GDM1 (cell line): ENCODE measurements around the gene NFIB.

Experiments
- DNase-seq: peaks from one replicate; lab custom pipeline; 2025; lab: John Stamatoyannopoulos, UW

The NFIB gene

GRCh38 chr9:14151451-14151850 is 162.5 kb downstream of the NFIB start:
- no peak for DNase-seq

DNA sequence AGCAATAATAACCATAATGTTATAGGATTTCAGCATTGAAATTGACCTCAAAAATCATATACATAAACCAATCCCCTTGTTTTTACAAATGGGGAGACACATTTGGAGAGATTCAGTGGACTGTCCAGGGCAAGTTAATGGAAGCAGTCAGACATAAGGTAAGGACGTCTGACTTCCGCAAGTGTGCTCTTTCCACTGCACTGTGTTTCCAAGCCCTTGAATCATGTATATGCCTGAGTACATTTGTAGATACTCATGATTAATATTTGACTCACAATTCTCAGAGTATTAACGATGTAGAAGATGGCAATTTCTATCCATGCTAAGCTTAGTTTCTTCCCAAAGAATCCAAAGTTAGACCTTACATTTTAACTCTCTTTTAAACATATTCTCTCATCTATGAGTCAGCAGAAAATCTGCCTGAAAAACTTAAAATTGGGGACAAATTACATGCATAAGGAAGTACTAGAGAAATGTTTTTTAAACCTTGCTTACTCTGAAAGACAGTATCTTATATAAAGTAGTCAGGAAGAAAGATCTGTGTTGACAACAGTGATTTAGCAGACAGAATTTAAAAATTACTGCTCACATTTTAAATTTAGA is 165.3 kb downstream of the NFIB start:
- DNase-seq, result no peak

DNA sequence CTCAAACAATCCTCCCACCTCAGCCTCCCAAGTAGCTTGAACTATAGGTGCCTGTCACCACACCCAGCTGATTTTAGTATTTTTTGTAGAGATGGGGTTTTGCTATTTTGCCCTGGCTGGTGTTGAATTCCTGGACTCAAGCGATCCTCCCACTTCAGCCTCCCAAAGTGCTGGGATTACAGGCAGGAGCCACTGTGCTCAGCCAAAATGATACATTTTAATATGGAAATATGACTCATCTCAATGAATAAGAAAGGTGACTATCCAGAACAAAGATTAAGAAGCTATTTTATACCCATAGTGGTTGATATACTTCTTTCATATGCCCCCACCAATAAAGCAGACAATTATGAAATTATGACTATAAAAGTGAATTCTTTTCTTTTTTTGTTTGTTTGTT is 166.2 kb downstream of the NFIB start:
- no peak for DNase-seq

- DNase-seq, result no peak
These were observed 167.6 kb downstream of the NFIB start for GRCh38 chr9:14146201-14146874.

- no peak for DNase-seq
These were observed 169.7 kb downstream of the NFIB start for GRCh38 chr9:14144215-14144614.

DNA sequence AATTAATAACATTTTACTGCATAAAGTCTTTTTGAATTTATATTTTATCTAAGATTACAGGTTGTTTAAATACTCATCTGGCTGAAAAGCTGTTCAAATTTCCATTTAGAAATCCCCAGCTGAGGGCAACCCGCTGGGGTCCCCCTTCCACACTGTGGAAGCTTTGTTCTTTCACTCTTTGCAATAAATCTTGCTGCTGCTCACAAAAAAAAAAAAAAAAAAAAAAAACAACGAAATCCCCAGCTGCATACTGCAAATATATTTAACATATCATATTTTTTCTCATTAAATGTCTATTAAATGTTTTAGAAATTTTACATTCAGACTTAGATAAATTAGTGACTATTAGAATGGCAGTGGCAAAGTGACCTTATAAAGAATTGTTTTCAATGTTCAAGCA is 172.2 kb downstream of the NFIB start:
- DNase-seq, result no peak

DNA sequence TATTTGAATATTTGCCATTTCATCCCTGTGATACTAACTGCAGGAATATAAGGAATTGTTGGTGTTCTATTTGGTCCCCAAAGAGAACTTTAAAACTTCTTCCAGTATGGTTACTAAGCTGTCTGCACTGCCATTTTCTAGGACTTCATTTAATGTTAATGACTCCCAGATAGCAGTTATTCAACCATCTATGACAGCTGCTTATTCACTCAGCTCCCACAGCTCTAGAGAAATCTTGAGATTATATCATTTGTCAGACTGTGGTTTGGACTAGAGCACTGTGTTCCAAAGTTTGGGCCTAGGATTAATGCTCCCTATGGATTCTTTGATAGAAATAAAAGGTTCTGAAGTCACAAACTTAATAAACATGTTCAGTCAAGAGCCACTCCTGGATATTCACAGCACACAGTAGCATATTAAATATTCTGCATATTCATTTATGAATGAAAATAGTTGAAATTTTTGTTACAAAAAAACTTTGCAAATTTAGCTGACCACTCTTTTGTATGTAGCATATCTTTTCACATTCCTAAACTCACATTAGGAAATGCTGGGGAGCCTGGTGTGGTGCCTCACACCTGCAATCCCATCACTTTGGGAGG is 173.7 kb downstream of the NFIB start:
- DNase-seq, result no peak

- no peak for DNase-seq
These were observed 174.7 kb downstream of the NFIB start for GRCh38 chr9:14139287-14139686.

DNA sequence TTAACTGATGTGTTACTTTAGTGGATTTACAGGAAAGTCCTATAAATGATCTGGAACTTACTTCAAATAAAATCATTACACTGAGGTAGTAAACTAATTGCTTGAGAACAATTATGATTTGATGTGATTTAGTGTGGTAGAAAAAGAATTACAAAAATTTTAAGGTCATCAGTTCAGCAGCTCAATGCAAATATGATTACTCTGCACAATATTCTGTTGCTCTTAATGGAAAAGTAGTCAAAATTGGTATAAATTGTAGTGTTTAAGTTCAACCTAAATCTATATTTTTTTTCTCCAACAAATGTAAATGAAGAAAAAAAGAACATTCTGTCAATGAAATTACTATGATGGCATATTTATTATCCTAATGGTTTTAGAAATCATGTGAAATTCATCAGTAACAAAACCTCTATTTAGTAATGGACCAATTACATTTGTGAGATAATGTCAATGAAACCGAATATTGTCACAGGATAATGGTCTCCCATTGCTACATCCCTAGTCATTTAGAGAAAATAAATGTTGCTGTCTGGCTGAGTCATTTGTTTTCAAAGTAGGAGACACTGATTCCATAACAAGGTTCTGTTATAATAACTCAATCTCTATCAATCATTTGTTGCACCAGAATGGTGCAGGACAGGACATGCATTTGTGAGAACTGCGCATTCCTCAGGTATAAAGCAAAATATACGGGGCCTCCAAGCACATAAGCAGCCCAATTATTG is 177.1 kb downstream of the NFIB start:
- DNase-seq, result no peak

- DNase-seq, result no peak
These were observed 177.8 kb downstream of the NFIB start for GRCh38 chr9:14136047-14136635.

DNA sequence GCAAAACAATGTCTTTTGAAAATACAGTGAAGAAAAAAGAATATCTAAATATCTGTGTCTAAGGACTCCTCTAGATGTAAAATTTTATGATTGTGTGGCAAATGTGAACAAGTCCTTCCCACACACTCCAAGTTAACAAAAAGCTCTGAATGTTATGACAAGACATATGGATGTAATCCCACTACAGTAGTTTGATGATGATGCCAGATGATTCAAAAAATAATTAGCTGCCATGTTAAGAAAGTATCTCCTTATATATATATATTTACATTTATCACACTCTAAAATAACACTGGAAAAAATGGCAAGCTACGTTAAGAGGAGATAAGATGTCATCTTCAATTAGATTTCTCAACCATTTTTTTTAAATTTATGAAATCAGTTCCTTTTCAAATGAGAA is 178.5 kb downstream of the NFIB start:
- DNase-seq, result no peak

- no peak for DNase-seq
These were observed 180.5 kb downstream of the NFIB start for GRCh38 chr9:14133394-14133793.

- DNase-seq, result no peak
These were observed 181.2 kb downstream of the NFIB start for GRCh38 chr9:14132775-14133174.

GRCh38 chr9:14131356-14132088 is 182.4 kb downstream of the NFIB start:
- no peak for DNase-seq

- no peak for DNase-seq
These were observed 186.3 kb downstream of the NFIB start for GRCh38 chr9:14127656-14128055.

DNA sequence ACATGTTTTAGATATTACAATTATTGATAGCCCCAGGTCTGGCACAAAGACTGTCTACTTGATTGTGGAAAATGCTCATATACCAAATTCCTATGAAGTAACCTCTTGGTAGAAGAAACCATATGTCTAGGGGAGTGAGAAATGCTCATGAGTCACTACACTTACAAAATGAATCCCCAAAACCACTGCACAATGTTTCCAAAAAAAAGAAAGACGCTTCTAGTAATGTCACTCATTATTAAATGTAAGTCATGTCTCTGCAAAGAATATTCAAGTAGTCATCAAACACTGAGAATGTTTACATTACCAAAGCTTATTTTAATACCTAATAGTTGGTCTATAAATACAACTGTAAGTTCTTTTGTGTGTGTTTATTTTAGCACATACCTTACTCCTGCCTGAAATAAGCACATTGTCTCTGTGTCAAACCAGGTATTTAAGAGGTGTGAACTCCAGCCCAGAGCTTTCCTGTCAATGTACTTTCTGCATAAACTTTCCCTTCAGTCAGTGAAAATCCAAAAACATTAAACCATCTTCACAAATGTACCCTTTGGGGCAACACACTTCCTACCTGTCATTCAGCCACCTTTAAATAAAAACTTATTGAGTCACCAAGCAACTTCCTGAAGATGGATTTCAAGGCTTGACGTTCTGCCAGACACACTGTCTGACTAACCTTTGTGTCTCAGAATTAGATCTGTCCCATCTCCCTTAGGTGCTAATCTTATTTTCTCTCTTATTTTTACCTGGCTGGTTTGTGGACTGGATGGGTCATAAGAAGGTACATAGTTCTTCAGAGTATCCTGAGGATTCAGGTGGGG is 194.0 kb downstream of the NFIB start:
- no peak for DNase-seq

DNA sequence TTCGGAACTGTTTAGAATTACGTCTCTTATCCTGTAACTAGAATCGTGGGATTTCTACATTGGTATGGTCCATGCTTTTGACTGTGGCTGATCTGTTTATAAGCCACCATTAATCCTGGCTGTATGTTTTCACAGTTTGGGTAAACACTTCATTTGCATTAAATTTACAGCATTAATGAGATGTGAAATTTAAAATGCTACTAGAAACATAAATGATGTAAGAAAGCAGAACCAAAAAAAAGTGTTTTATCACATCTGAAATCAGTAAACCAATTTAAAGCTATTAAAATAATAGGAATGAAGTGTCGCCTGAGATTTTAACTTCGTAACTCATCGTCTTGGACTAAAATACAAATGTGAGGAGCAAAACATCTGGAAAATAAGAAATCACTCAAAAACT is 201.7 kb downstream of the NFIB start:
- no peak for DNase-seq

DNA sequence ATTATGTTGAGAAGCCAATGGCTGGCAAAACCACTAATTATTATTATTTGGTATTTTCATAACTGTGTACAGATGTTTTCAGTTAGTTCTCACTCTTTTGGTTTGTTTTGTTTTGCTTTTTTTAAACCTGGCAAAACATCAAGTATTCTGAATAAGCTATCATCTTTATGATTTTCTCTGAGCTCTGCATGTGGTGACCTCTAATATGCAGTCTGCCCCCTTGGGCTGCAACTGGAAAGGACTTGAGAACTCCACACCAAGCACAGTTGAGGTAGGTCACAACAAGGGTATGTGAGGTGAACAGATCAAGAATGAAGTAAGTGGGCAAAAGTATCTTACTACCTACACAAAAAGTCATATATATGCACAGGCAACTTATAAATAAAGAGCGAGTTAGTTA is 202.2 kb downstream of the NFIB start:
- no peak for DNase-seq

DNA sequence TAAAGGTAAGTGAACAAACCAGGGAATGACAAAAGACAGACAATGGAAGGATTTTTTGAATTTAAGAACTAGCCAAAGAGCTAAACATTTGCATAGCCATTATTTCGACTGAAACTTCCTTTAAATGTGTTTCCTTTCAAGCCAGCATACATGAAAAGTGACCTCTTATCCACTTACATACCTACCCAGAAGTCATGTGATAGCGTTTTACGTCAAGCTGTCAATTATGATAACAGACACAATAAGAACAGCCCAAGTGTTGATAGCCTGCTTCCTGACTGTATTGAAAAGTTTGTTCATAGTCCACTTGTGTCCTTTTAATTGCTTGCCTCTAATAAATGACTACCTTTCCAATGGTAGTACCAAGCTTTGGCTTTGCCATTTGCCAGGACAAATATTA is 206.0 kb downstream of the NFIB start:
- DNase-seq, result no peak

GRCh38 chr9:14107495-14107894 is 206.4 kb downstream of the NFIB start:
- DNase-seq, result no peak

DNA sequence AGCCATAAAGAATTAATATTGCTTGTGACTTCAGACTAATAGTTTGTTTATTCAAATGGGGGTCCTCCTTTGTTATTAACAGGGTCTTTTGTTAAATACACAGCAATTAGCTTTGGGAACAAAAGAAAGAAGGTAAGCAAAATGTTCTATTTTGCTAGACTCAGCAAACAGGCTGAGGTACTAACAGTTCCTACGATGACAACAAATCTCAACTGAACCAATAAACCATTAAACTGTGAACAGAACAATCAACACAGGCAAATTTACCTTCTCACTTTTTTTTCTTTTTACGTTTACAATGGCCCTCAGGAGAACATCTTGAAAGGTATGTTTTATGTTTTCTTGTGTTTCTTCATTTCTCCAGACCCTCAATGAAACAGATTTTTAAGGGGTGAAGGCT is 207.2 kb downstream of the NFIB start:
- DNase-seq, result no peak
